ENCODE measurements around the gene CDV3.
"Not testable (repeated sequence)": the region's sequence is repeated elsewhere in the genome, so short reads cannot be mapped to it uniquely, and the experiment has no call there.

Gene CDV3

DNA sequence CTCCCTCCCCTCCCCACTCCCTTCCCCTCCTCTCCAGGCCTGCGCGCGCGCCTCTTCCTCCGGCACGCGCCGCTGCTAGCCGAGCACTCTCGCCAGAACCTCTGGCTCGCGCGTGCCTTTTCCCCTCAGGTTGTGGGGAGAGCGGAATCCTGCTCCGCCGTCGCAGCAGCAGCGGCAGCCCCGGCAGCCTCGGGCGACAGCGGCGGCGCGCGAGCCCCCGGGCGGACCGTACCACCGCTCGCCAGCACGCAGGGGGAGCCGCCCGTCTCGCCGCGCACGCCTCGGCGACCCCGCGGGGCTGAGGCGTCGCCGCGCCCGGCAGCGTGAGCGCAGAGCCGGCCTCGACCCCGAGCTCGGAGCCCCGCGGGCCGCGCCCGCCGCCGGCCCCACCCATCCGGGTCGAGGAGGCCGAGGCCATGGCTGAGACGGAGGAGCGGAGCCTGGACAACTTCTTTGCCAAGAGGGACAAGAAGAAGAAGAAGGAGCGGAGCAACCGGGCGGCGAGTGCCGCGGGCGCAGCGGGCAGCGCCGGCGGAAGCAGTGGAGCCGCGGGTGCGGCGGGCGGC, at the start of gene CDV3:
TSS of gene CDV3 (plus strand) at position 58 of the 566 bp plus-strand sequence. CDS start at position 417, 359 bp downstream.
- no peak for DNase-seq

- not testable (repeated sequence) for DNase-seq
Observed at GRCh38 chr3:133523758-133524157, 49.7 kb upstream of the CDV3 start.

GRCh38 chr3:133525435-133525834, 48.1 kb upstream of the CDV3 start:
- DNase-seq, result no peak

- no peak for DNase-seq
Observed at GRCh38 chr3:133527081-133527715, 46.3 kb upstream of the CDV3 start.

GRCh38 chr3:133529809-133530208, 43.7 kb upstream of the CDV3 start:
- DNase-seq, result no peak

- no peak for DNase-seq
Observed at GRCh38 chr3:133531981-133532380, 41.5 kb upstream of the CDV3 start.

DNA sequence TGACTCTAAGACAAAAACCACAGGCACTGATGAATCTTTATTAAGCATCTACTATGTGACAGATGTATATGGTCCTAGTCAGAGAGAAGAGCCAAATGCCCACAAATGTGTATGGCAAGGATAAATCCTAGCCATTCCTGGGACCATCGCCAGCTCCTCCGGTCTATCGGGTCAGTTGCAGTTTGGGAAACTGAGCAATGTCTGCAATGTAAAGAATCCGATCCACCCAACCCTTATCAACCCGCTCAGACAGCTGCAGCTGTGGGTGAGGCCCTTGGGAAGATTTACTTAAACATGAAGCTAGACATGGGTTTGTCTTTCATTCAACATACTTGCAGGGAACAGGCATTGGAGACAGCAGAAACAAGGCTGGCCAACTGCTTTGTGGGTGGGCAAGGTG, 40.5 kb upstream of the CDV3 start:
- DNase-seq, result no peak

DNA sequence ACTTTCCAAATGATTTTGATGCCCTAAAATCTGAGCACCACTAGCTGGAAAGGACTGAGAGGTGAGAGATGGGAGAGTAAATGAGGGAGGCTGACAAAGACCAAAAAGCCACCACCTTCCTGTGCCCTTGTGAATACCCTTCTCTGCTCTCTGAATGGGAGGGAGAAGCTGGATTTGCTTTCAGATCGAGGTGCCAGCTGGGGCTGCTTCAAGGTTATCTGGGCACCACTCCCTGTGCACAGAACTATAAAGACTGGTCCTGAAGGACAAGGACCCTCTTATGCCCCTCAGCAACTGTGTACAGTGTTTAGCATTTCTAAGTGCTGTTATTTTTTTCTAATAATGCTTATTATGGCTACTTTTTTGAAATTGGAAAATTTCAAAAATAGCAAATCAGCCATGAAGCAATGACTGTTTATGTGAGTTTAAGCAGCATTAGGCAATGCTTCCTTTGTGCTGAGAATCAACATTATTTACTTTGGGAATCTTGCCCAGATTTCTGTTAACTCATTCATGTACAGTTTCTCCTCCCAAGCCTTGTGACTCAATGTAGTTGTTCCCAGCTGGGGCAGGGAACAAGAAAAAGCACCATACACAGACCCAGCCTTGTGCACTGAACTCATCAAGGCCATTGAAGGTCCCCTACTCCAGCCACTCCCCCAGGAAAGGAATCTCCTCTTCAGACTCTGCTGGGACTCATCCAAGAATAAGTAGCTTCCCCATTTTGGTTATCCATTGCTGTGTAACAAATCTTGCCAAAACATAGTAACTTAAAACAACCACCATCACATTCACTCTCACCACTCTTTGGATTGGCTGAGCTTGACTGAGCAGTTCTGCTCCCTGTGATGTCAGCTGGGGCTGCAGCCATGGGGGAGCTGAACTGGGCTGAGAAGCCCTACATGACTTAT, 37.3 kb upstream of the CDV3 start:
- DNase-seq, result no peak

GRCh38 chr3:133537131-133537530, 36.4 kb upstream of the CDV3 start:
- DNase-seq, result not testable (repeated sequence)

DNA sequence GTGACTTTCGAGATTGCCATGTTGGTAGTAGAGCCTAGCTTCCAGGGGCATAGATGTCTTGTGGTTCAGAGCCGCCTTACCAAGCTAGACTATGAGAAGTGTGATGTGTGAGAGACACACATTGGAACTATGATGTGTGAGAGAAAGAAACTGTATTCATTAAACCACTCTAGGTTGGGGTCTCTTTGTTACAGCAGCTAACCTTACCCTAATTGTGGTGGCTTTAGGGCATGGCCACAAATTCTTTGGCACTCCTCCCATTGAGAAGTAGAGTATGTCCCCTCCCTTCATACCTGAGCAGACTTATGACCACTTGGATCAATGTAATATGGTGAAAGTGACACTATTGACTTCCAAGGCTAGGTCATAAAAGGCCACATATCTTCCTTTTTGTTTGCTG, 35.3 kb upstream of the CDV3 start:
- no peak for DNase-seq

DNA sequence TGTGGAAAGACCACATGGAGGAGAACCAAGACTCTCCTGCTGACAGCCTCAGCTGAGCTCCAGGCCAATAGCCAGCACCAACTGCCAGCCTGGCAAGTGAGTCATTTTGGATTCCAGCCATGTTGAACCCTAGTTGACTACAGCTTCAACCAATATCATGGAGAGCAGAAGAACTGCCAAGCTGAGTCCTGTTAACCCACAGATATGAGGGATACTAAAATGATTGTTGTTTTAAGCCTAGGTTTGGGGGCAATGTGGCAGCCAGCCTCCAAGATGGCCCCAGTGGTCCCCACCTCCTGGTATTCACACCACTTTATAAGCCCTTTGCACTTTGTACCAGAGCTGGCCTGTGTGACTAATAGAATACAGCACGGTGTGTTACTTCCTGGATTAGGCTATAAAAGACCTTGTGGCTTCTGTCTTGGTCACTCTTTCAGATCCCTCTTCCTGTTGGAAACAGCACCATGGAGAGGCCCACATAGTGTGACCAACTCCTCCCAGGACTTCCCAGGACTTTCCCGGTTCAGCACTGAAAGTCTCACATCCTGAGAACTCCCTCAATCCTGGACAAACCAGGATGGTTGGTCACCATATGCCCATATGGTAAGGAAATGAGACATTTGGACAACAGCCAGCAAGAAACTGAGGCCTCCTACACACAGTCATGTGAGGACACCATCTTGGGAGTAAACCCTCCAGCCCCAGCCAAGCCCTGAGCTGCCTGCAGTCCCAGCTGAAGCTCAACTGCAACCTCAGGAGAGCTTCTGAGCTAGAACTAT, 32.4 kb upstream of the CDV3 start:
- DNase-seq, result no peak

GRCh38 chr3:133542871-133543270, 30.6 kb upstream of the CDV3 start:
- no peak for DNase-seq

- DNase-seq, result not testable (repeated sequence)
Observed at GRCh38 chr3:133544983-133545382, 28.5 kb upstream of the CDV3 start.

GRCh38 chr3:133547432-133548041, 25.9 kb upstream of the CDV3 start:
- DNase-seq, result no peak

GRCh38 chr3:133548090-133548489, 25.4 kb upstream of the CDV3 start:
- no peak for DNase-seq

DNA sequence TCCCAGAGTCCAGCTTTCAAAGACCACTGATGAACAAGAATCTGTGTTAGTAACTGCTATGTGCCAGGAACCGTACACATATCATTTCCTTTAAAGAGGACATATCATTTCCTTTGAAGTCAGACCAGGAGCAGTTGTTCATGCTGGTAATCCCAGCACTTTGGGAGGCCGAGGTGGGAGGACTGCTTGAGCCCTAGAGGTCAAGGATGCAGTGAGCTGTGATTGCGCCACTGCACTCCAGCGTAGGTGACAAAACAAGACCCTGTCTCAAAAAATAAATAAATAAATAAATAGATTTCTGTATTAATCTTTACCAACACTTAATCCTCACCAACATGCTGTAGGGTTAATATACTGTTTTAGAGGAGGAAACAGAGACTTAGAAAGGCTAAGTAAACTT, 23.9 kb upstream of the CDV3 start:
- no peak for DNase-seq

- DNase-seq, result not testable (repeated sequence)
Observed at GRCh38 chr3:133551589-133551988, 21.9 kb upstream of the CDV3 start.

- DNase-seq, result no peak
Observed at GRCh38 chr3:133561679-133562078, 11.8 kb upstream of the CDV3 start.

DNA sequence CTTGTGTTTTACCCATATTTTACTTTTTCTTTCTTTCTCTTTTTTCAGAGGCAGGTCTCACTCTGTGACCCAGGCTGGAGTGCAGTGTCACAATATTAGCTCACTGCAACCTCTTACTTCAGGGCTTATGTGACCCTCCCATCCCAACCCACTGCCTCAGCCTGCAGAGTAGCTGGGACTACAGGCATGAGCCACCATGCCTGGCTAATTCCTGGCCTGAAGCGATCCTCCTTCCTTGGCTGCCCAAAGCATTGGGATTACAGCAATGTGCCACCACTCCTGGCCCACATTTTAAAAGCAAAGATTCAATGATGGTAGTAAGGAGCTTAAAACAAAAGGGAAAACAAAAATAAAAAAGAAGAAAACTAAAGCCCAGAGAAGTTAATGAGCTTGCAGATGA, 11.1 kb upstream of the CDV3 start:
- no peak for DNase-seq

DNA sequence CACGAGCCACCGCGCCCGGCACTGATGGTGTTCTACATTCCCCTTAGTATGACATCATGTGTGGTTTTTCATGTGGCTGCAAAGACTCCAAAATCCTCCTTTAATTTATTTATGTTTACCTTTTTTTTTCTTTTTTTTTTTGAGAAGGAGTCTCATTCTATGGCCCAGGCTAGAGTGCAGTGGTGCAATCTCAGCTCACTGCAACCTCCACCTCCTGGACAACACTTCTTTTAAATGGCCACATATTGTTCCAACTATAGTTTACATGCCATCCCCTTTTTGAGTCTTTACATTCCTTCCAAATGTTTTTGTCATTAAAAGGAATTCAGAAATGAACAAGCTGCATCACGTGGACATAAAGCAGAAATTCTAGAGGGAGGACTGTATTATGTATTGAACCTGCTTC, 10.3 kb upstream of the CDV3 start:
- DNase-seq, result no peak

GRCh38 chr3:133563816-133564215, 9.7 kb upstream of the CDV3 start:
- no peak for DNase-seq

DNA sequence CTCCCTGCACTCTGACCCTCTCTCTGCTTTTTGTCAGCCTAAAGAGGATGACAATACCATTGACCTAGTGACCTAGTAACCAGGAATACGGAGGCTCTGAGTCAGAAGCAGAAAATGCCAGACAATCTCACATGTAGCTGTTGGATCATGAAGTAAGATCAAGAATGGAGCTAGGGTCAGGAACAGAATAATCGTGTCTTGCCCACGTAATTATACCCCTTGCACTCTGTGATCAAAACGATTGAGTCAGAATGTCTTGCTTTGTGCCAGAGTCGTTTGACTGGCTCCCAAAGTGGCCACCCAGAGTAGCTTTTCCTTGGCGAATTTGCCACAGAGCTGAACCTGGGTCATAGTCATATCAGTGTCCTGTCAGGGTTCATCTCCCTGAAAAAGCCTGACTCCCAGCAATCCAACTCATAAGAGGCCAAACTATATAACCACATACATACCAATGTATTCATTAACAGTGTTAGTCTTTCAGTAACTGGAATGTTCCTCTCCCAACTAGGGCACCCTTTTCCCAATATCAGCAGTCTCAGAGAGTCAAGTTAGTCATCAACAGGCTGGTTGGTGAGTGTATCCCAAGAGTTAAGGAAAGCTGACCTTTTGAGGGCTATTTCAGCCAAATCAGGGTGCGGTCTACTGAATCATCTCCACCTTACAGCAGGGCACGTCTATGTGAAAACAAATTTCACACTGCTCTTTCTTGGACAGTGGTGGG, 5.0 kb upstream of the CDV3 start:
- no peak for DNase-seq

Measured in cortex of kidney (tissue), 1 donor.